Hindlimb muscle (tissue), 1 donor: Measurements from ENCODE around the gene CYB561D2. TPM values are rescaled to one million over a fixed set of nuclear protein-coding genes. Genes with fewer than 3 reads are reported as not detected.
A peak's percentile ranks its signal among the peaks of the same experiment; 100 is the strongest.

Source experiments
- DNase-seq: peaks from one replicate; pipeline ENCODE4 v3.0.0-alpha.2; 2013
- polyA plus RNA-seq: library from polyadenylated mRNA; unstranded; fragments of 120-200 nt; gene quantifications from one replicate; pipeline ENCODE4 v1.2.1, GENCODE V29; 2013; ENCODE audit not compliant: insufficient read length

CYB561D2 gene
- polyA plus RNA-seq, 1 donor, result 8.5 TPM

- no peak for DNase-seq
These were observed 8.5 kb upstream of the CYB561D2 start for GRCh38 chr3:50341996-50342650.

GRCh38 chr3:50342813-50343633 is 7.6 kb upstream of the CYB561D2 start:
- no peak for DNase-seq

DNA sequence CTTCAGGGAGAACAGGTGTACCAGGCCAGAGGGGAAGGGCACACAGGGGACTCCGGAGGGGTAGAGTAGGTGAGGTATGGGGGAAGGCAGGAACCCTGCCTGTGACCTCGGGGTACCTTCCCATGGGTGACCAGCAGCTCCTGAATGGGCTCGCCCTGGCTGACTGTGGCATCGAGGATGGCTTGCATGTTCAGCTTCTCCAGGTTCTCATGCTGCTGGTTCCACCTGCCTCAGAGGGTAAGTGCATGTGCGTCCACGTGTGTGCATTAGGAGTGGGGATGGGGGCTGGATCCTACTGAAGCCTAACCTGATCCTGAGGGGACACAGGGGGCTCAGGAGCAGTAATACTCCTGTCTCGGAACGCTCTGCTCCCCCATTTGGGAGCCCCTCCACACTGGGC is 5.7 kb upstream of the CYB561D2 start:
- no peak for DNase-seq

DNA sequence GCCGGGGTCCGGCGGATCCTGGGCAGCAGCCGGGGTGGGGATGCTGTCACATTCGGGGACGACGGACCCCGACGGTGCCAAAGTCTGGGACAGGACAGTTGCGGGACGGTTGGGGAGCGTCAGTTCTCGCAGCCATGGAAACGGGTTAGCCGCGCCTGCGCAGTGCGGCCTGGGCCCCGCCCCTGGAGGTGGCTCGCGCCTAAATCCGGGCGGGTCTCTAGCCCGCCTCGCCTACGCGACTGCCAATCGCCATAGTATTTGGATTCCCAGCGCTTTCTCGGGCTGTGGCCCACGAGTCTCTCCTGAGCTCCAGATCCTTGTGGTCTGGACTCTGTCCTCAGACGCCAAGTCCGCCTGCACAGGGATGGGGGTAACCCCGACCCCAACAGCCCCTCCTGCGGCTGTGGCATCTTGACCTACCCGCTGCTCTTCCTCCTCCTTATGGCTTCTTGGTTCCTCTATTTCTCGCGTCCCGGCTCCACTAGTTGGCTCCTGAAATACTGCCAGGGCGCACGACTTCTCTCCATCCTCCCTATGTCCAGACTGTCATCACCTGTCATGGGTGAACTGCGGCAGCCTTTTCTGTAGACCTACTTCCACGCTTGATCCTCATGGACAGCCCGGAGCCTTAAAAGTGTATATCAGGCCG is 5.0 kb upstream of the CYB561D2 start, which contains the start of gene ZMYND10:
Gene ZMYND10, minus strand, starts transcription at position 147 of the 649 bp plus-strand sequence. CDS start 153 bp downstream, outside the sequence.
- no peak for DNase-seq

DNA sequence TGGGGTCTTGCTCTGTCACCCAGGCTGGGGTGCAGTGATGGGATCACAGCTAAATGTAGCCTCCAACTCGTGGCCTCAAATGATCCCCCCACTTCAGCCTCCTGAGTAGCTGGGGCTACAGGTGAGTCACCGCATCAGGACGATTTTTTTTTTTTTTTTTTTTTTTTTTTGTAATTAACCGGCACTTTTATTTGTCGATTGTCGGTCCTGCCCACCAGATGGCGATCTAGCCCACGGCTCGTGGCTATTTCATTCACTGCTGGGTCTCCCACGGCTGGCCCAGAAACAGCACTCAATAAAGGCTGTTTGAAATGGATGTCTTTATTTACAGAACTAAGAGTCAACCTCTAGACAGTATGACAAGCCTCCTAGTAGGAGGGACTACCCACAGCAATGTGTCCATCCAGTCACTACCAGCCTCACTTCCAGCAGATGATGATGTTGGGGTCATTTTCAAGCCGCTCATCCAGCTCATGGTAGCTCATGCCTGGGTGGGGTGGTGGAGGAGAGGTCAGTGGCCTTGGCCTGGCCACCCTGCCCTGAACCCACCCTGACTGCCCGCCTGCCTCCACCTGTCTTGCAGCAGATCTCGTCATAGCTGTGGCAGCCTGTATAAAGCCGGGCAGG is 3.4 kb upstream of the CYB561D2 start:
- DNase-seq, result peak; percentile 73

GRCh38 chr3:50350213-50350526 is 492 bp upstream of the CYB561D2 start:
- DNase-seq, result no peak

DNA sequence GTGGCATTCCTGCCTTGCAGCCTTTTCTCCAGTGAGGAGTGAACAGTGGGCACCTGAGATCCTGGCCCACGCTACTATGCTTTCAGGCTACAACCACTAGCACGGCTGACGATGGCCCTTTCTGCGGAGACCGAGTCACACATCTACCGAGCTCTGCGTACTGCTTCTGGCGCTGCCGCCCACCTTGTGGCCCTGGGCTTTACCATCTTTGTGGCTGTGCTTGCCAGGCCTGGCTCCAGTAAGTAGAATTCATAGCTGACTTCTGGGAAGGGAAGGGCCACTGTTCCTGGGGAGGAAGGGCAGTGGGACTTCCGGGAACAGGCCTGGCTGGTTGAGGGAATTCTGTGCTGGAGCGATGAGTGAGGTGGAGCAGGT is 648 bp downstream of the CYB561D2 start:
- DNase-seq, result no peak

DNA sequence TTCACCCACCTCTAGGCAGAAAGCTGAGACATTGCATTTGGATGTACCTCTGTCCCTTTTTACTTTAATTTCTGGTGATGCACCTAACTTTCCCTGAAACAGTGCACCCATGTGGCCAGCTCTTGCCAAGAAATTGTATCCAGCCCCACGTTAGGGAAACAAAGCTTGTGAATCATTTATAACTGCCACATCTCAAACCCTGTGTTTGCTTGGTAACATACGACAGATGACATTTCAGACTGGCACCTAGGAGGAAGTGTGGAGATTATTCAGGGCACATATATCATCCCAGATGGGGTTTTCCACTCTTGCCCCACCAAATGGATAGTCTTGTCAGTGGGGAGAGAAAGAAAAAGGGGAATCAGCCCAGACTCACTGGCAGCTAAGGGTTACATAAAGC is 2.1 kb downstream of the CYB561D2 start:
- no peak for DNase-seq

DNA sequence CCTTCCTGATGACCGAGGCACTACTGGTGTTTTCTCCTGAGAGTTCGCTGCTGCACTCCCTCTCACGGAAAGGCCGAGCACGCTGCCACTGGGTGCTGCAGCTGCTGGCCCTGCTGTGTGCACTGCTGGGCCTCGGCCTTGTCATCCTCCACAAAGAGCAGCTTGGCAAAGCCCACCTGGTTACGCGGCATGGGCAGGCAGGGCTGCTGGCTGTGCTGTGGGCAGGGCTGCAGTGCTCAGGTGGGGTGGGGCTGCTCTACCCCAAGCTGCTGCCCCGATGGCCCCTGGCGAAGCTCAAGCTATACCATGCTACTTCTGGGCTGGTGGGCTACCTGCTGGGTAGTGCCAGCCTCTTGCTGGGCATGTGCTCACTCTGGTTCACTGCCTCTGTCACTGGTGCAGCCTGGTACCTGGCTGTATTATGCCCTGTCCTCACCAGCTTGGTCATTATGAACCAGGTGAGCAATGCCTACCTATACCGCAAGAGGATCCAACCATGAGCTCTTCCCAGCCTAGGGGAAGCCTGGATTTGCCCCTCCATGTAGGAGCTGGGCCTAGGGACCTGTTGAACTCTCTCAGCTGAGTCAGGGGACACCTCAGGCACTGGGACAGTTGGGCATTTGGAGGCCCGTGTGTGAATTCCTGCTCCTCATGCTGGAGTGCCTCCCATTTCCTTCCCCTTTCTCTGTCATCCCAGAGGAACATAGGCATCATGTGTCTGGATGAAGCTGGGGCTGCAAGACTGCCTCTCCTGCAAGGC is 2.8 kb downstream of the CYB561D2 start:
- DNase-seq, result no peak

DNA sequence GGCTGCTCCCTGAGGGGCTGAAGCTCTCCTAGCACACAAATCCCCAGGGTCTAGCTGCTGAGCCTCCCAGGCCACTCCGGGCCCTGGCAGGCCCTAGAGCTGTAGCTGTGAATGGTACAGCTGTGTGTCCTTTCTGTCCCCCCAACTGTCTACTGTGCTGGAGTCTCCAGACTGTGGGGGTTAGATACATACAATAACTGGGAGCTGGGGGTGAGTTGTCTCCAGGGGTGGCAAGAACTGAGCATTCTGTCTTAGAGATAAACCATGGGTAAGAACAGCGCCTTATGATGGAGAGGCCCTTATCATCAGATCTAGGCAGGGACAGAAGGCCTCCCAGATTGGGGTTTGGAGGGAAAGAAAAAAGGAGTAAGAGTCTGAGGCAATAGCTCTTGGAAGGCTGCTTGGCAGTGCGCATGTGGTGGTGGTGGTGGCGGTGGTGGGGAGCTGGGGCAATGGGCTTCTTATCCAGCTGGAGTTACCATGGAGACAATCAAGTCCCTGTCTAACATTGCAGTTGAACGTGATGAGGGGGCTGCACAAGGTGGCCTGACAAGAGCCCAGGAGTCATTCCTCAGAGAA is 3.6 kb downstream of the CYB561D2 start:
- DNase-seq, result no peak

DNA sequence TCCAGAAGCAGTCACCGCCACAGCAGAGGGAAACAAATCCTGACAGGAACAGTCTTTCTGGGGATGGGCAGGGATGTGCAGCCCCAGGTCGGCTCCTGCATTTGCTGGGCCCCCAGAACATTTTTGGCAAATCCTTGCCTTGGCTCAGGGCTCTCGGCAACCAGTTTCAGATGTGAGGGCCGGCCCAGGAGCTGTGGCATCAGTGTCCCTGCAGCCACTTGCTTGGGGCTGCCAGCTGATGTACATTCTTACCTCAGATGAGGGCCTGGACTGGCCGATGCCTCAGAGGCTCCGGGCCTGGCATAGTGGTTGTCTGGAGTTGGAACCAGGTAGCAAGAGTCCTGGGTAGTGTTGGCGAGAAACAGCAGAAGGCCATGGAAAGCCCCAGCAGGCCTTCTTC is 4.2 kb downstream of the CYB561D2 start:
- no peak for DNase-seq

GRCh38 chr3:50355829-50356552 is 5.3 kb downstream of the CYB561D2 start:
- no peak for DNase-seq

- no peak for DNase-seq
These were observed 5.9 kb downstream of the CYB561D2 start for GRCh38 chr3:50356553-50356952.

DNA sequence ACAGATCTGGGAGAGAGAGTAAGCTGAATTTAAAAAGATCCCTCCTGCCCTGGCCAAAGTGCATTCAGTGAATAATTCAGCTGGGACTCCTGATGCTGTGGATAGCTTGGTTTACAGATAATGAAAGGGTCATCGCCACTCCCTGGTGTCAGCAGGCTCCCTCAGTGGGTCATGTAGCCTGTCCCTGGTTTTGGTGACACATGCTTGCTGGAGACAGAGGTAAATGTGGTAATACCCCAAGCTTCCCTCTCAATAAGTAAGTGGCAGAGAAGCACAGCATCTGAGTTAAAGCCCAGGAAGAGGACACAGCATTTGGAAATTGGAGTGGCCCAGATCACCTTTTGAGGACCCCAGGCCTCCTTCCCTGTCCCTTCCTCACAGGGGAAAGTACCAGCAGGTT is 6.8 kb downstream of the CYB561D2 start:
- no peak for DNase-seq

DNA sequence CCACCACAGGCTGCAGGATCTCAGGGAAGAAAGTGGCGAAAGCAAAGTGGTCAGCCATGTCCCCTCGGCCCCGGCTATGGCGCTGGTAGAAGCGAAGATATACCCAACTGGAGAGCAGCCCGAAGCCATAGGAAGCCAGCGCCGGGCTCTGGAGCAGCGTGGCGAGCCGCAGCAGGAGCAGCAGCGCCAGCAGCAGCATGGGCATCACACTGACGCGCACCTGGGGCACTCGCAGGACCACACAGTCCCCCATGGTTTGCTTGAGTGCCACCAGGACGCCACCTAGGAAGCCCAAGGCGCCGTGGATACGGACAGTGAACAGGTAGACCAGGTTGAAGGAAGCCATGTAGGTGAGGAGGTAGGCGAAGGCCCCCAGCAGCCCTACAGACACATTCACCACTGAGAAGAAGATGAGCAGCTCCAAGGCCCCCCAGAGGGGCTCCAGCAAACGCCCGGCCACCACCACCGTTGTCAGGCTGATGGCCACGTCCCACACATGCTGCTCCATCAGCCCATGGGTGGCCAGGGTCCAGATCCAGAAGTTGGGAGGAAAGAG is 7.8 kb downstream of the CYB561D2 start:
- no peak for DNase-seq

- peak; percentile 98 for DNase-seq
These were observed 8.5 kb downstream of the CYB561D2 start, which contains the start of gene TMEM115 for GRCh38 chr3:50358911-50359759. TSS of gene TMEM115 (minus strand) at chr3:50359521. CDS start at chr3:50359063, 458 bp downstream.

DNA sequence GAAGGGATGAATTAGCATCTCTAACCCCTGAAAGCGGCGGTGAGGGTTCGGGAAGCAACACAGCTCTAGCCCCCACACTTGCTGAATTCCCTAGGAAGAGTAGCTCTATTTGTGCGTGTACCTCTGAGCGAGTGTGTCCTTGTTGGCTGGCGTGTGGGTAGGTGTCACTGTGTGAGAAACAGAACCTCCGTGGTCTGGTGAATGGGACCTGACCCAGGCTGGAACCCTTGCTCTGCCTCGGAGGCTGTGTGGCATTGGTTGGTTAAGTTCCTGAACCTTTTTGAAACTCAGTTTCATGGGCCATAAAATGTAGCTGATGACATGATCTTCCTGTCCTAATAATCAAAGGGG is 9.1 kb downstream of the CYB561D2 start:
- no peak for DNase-seq

- no peak for DNase-seq
These were observed 14.0 kb downstream of the CYB561D2 start for GRCh38 chr3:50364573-50365079.

DNA sequence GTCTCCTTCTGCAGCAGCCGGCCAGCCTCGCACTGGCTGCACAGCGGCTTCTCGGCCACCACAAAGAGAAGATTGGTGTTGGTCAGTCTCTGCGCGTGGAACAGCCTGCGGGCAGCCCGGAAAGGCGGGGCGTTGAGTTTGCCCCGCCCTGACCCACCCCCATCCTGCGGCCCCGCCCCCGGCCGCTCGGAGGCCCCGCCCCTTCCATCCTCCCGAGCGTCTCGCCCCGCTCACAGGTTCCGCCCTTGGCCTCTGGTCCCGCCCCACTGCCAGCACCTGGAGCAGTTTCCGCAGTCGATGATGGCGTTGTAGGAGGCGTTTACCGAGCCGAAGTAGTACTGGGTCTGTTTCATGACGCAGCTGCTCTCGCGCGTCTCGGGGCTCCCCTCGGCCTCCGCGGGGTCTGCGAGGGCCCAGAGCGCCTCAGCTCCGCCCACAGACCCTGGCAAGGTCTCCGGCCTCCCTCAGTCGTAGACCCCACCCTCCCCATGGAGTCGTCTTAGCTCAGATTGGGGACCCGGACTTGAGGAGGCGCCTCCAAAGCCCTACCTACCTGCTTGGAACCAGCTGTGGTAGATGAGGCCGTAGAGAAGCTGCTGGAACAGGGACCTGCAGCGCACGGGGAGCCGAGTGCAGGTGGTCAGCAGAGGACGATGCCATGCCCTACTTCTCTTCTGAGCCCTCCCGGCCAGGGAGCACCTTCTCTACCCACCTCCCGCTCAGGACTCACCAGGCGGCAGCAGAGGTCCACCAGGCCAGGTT is 14.6 kb downstream of the CYB561D2 start:
- peak; percentile 72 for DNase-seq
